ENCODE results near the gene METTL2A. TPM values are rescaled to one million over a fixed set of nuclear protein-coding genes. Genes with fewer than 3 reads are reported as not detected.
"Not testable (repeated sequence)": the region's sequence is repeated elsewhere in the genome, so short reads cannot be mapped to it uniquely, and the experiment has no call there.

Gene METTL2A
- total and polyA plus RNA-seq, 10 of the 15 experiments (the other 5 are each of a cell fraction or from before 2014, with no cell fraction given), result 19.7 to 34.0 (median 25.3) TPM

GRCh38 chr17:62458483-62458882, 34.8 kb downstream of the METTL2A start:
- Histone ChIP-seq H3K9ac (ENCODE audit: control insufficient read depth, insufficient read depth, low read length) (peak overlapping the region; percentile 70), H3K27ac (ENCODE audit: control insufficient read depth, insufficient read depth) (peak overlapping the region; percentile 62), H3K4me2 (ENCODE audit: control insufficient read depth, insufficient read depth) (peak overlapping the region; percentile 36), H3K4me1 (ENCODE audit: control insufficient read depth, insufficient read depth, low read length) (peaks cover 37% of the 10 kb centered on the region), H2AFZ (ENCODE audit: control insufficient read depth, low read depth, low read length) (peak overlapping the region; percentile 50; the same call in 1 of the 2 replicates), H3K4me3 (peak overlapping the region; percentile 75; the same call in 1 of the 2 replicates)
- FAIRE-seq, result peak; percentile 38
- H4K20me1 ChIP-seq (ENCODE audit: control insufficient read depth, insufficient read depth); BruUV-seq (replicated peaks); H3K9me3 ChIP-seq (replicated peaks; ENCODE audit: control insufficient read depth, insufficient read depth, low read length); H3K79me2 ChIP-seq (ENCODE audit: control insufficient read depth, insufficient read depth, low read length); in situ Hi-C loops (cut with MboI); RAD21 ChIA-PET (ENCODE audit: unreplicated experiment); H3K36me3 ChIP-seq (ENCODE audit: control insufficient read depth in 2 of 2, insufficient read depth in 2 of 2, low read length in 1 of 2); DNase-seq (ENCODE audit: low read depth, low spot score); intact Hi-C loops (cut with micrococcal nuclease; ENCODE audit: unreplicated experiment); H3K27me3 ChIP-seq (replicated peaks in 1 of 2; ENCODE audit: control insufficient read depth in 2 of 2, insufficient read depth in 2 of 2, low read length in 1 of 2): not testable (repeated sequence)
- WGBS (ENCODE audit: insufficient coverage, insufficient replicate concordance, low lambda C conversion rate, missing lambda C conversion rate), result under 1% methylated on average over 10 of the region's 10 CpGs
- ATAC-seq, result peak; percentile 55
- ChIA-PET POLR2A (interaction anchor here (0.6 to 1.3 kb wide), 2 partner anchors 21 to 24 kb away, joined by 4 read pairs; no protein-coding TSS in a partner anchor), SMC1A (ENCODE audit: uncharacterized antibody, unreplicated experiment) (interaction anchor here (1.0 kb wide), 1 partner anchor 36 kb away, joined by 5 read pairs; no protein-coding TSS in a partner anchor), CTCF (interaction anchor here (1.1 to 1.4 kb wide), 3 partner anchors 14 to 36 kb away, joined by 3 to 4 read pairs (median 3); partner anchors contain the start of gene METTL2A)
- 0 out of 2 replicates have a peak, but pooled peaks have one; percentile 37 for TF ChIP-seq POLR2A (IDR thresholded peaks at IDR 0.05; ENCODE audit: low read depth, low read length)
- TF ChIP-seq, protein P1, sequence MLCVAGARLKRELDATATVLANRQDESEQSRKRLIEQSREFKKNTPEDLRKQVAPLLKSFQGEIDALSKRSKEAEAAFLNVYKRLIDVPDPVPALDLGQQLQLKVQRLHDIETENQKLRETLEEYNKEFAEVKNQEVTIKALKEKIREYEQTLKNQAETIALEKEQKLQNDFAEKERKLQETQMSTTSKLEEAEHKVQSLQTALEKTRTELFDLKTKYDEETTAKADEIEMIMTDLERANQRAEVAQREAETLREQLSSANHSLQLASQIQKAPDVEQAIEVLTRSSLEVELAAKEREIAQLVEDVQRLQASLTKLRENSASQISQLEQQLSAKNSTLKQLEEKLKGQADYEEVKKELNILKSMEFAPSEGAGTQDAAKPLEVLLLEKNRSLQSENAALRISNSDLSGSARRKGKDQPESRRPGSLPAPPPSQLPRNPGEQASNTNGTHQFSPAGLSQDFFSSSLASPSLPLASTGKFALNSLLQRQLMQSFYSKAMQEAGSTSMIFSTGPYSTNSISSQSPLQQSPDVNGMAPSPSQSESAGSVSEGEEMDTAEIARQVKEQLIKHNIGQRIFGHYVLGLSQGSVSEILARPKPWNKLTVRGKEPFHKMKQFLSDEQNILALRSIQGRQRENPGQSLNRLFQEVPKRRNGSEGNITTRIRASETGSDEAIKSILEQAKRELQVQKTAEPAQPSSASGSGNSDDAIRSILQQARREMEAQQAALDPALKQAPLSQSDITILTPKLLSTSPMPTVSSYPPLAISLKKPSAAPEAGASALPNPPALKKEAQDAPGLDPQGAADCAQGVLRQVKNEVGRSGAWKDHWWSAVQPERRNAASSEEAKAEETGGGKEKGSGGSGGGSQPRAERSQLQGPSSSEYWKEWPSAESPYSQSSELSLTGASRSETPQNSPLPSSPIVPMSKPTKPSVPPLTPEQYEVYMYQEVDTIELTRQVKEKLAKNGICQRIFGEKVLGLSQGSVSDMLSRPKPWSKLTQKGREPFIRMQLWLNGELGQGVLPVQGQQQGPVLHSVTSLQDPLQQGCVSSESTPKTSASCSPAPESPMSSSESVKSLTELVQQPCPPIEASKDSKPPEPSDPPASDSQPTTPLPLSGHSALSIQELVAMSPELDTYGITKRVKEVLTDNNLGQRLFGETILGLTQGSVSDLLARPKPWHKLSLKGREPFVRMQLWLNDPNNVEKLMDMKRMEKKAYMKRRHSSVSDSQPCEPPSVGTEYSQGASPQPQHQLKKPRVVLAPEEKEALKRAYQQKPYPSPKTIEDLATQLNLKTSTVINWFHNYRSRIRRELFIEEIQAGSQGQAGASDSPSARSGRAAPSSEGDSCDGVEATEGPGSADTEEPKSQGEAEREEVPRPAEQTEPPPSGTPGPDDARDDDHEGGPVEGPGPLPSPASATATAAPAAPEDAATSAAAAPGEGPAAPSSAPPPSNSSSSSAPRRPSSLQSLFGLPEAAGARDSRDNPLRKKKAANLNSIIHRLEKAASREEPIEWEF (IDR thresholded peaks at IDR 0.05; ENCODE audit: insufficient replicate concordance, low read depth, low read length), result peak; percentile 58

GRCh38 chr17:62464422-62464821, 40.7 kb downstream of the METTL2A start:
- SMC1A ChIA-PET (ENCODE audit: uncharacterized antibody, unreplicated experiment); CTCF ChIA-PET; RAD21 ChIA-PET (ENCODE audit: unreplicated experiment); BruUV-seq (replicated peaks); H2AFZ ChIP-seq (ENCODE audit: control insufficient read depth, low read depth, low read length); H3K4me2 ChIP-seq (ENCODE audit: control insufficient read depth, insufficient read depth); H3K9me3 ChIP-seq (replicated peaks; ENCODE audit: control insufficient read depth, insufficient read depth, low read length); ATAC-seq; H4K20me1 ChIP-seq (ENCODE audit: control insufficient read depth, insufficient read depth); H3K4me1 ChIP-seq (ENCODE audit: control insufficient read depth, insufficient read depth, low read length); H3K27ac ChIP-seq (ENCODE audit: control insufficient read depth, insufficient read depth); H3K27me3 ChIP-seq (replicated peaks in 1 of 2; ENCODE audit: control insufficient read depth in 2 of 2, insufficient read depth in 2 of 2, low read length in 1 of 2); H3K9ac ChIP-seq (ENCODE audit: control insufficient read depth, insufficient read depth, low read length); H3K4me3 ChIP-seq; in situ Hi-C loops (cut with MboI); POLR2A ChIA-PET; FAIRE-seq; H3K36me3 ChIP-seq (ENCODE audit: control insufficient read depth in 2 of 2, insufficient read depth in 2 of 2, low read length in 1 of 2); intact Hi-C loops (cut with micrococcal nuclease; ENCODE audit: unreplicated experiment); DNase-seq (ENCODE audit: low read depth, low spot score); H3K79me2 ChIP-seq (ENCODE audit: control insufficient read depth, insufficient read depth, low read length): not testable (repeated sequence)
- WGBS (ENCODE audit: insufficient coverage, insufficient replicate concordance, low lambda C conversion rate, missing lambda C conversion rate), result 76% methylated on average over 2 of the region's 3 CpGs

GRCh38 chr17:62465271-62465670, 41.6 kb downstream of the METTL2A start:
- H3K27ac ChIP-seq (ENCODE audit: control insufficient read depth, insufficient read depth); ATAC-seq; H3K4me3 ChIP-seq; BruUV-seq (replicated peaks); POLR2A ChIA-PET; FAIRE-seq; in situ Hi-C loops (cut with MboI); H3K4me2 ChIP-seq (ENCODE audit: control insufficient read depth, insufficient read depth); intact Hi-C loops (cut with micrococcal nuclease; ENCODE audit: unreplicated experiment); CTCF ChIA-PET; H3K27me3 ChIP-seq (replicated peaks in 1 of 2; ENCODE audit: control insufficient read depth in 2 of 2, insufficient read depth in 2 of 2, low read length in 1 of 2); H4K20me1 ChIP-seq (ENCODE audit: control insufficient read depth, insufficient read depth); H3K36me3 ChIP-seq (ENCODE audit: control insufficient read depth in 2 of 2, insufficient read depth in 2 of 2, low read length in 1 of 2); H3K4me1 ChIP-seq (ENCODE audit: control insufficient read depth, insufficient read depth, low read length); H2AFZ ChIP-seq (ENCODE audit: control insufficient read depth, low read depth, low read length); DNase-seq (ENCODE audit: low read depth, low spot score); RAD21 ChIA-PET (ENCODE audit: unreplicated experiment); SMC1A ChIA-PET (ENCODE audit: uncharacterized antibody, unreplicated experiment); H3K79me2 ChIP-seq (ENCODE audit: control insufficient read depth, insufficient read depth, low read length); H3K9me3 ChIP-seq (replicated peaks; ENCODE audit: control insufficient read depth, insufficient read depth, low read length); H3K9ac ChIP-seq (ENCODE audit: control insufficient read depth, insufficient read depth, low read length): not testable (repeated sequence)
- 92% methylated on average over 7 of the region's 7 CpGs for WGBS (ENCODE audit: insufficient coverage, insufficient replicate concordance, low lambda C conversion rate, missing lambda C conversion rate)

All from GM12878 (cell line).